Upper lobe of left lung (tissue), 6 donors: ENCODE results near the gene C6. TPM values are rescaled to one million over a fixed set of nuclear protein-coding genes. Genes with fewer than 3 reads are reported as not detected.

ENCODE experiments used
- ATAC-seq, 2 donors: fragments of 200-7000 bp; cut with Tn5 transposase; one replicate each; pipeline ENCODE4 v1.9.1; 2022; ENCODE audit warnings: mild to moderate bottlenecking in 2 of 2, moderate library complexity in 2 of 2; ENCODE audit not compliant: low FRiP score in 2 of 2
- DNase-seq, 2 donors: peaks; one replicate each; pipeline ENCODE4 v3.0.0-alpha.2; 2019 to 2020
- H3K27ac ChIP-seq, 4 donors: fragments of 200-600 bp; sonication (generic); one replicate each; pipeline ENCODE4 v1.5.1; 2016 to 2019
- H3K27me3 ChIP-seq, 4 donors: fragments of 200-600 bp; sonication (generic); one replicate each; pipeline ENCODE4 v1.5.1; 2017 to 2019
- H3K36me3 ChIP-seq, 4 donors: fragments of 200-600 bp; sonication (generic); one replicate each; pipeline ENCODE4 v1.5.1; 2016 to 2019
- H3K4me1 ChIP-seq, 4 donors: fragments of 200-600 bp; sonication (generic); one replicate each; pipeline ENCODE4 v1.5.1; 2018 to 2019
- H3K4me3 ChIP-seq, 4 donors: fragments of 200-600 bp; sonication (generic); one replicate each; pipeline ENCODE4 v1.5.1; 2017 to 2019; ENCODE audit warnings: mild to moderate bottlenecking in 2 of 4, moderate library complexity in 1 of 4
- H3K9me3 ChIP-seq, 4 donors: fragments of 200-600 bp; sonication (generic); one replicate each; pipeline ENCODE4 v1.5.1; 2018 to 2019
- EP300 ChIP-seq, 4 donors: sonication (generic); formaldehyde crosslinking; IDR thresholded peaks; one replicate each; pipeline ENCODE4 v1.5.1; 2017; ENCODE audit warnings: antibody characterized with exemption in 4 of 4, control low read depth in 2 of 4
- POLR2A ChIP-seq, 4 donors: fragments of 450-650 bp; IDR thresholded peaks; one replicate each; pipeline ENCODE4 v1.5.1; 2016 to 2017; ENCODE audit warnings: antibody characterized with exemption in 4 of 4, mild to moderate bottlenecking in 2 of 4
- POLR2AphosphoS5 ChIP-seq, 2 donors: sonication (generic); formaldehyde crosslinking; IDR thresholded peaks; one replicate each; pipeline ENCODE4 v1.5.1; 2017; ENCODE audit warnings: antibody characterized with exemption in 2 of 2
- WGBS, 2 donors: methylation state at CpG; one replicate each; pipeline ENCODE4 v1.1.5; 2017 to 2018; 5-methylcytosine and 5-hydroxymethylcytosine counted together
- total RNA-seq, 6 donors: library from RNA; depleted of rRNA in 4 of 6; stranded (reverse); fragments of >200 nt in 4 of 6; gene quantifications; one replicate each; pipeline versions ENCODE4 v1.1.0 to v1.2.1, GENCODE V29; 2016 to 2021
- TF ChIP-seq, protein P1 (sequence below), 6 experiments: fragments of 450-650 bp in 4 of 6; fragments of 200-600 bp in 2 of 6; sonication (generic) in 2 of 6; IDR thresholded peaks; one replicate each; pipeline ENCODE4 v1.5.1; 2016 to 2019; ENCODE audit warnings: antibody characterized with exemption in 6 of 6
- donor health status: DM: no; HTN: no; CAD: no; lungs with moderate emphysema.
- donor health status: DM: no; HTN: yes; CAD: no; lungs with severe emphysema.

The C6 gene
- total RNA-seq, 6 donors from 2014 or later = 0.89 to 35.6 (median 11.1) TPM

DNA sequence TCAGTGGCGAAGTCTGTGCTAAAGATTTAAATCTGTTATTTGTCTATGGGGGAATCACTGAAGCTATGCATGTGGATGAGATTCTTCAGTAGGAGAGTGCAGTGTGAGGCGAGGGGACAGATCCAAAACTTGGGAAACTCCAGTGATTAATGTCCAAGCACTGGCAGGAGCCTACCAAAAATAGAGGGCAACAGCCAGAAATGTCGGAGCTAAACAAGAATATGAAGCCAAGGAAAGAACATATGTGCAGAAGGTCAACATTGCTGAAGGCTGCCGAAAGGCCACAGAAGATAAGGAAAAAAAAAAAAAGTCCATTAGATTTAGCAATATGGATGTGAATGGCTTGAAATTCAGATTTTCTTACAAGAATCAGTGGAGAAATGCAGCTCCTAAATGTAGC lies 61.8 kb downstream of the C6 start:
- DNase-seq (no peak), ATAC-seq (no peak)
- H3K27me3 ChIP-seq = no peaks in the 10 kb centered on the region
- no peaks in the 10 kb centered on the region for H3K9me3 ChIP-seq
- TF ChIP-seq, protein P1, sequence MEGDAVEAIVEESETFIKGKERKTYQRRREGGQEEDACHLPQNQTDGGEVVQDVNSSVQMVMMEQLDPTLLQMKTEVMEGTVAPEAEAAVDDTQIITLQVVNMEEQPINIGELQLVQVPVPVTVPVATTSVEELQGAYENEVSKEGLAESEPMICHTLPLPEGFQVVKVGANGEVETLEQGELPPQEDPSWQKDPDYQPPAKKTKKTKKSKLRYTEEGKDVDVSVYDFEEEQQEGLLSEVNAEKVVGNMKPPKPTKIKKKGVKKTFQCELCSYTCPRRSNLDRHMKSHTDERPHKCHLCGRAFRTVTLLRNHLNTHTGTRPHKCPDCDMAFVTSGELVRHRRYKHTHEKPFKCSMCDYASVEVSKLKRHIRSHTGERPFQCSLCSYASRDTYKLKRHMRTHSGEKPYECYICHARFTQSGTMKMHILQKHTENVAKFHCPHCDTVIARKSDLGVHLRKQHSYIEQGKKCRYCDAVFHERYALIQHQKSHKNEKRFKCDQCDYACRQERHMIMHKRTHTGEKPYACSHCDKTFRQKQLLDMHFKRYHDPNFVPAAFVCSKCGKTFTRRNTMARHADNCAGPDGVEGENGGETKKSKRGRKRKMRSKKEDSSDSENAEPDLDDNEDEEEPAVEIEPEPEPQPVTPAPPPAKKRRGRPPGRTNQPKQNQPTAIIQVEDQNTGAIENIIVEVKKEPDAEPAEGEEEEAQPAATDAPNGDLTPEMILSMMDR (IDR thresholded peaks at IDR 0.05) = no peak
- TF ChIP-seq POLR2A (IDR thresholded peaks at IDR 0.05) (no peak), POLR2AphosphoS5 (IDR thresholded peaks at IDR 0.05) (no peak), EP300 (IDR thresholded peaks at IDR 0.05) (no peak)
- H3K36me3 ChIP-seq = no peaks in the 10 kb centered on the region
- H3K27ac ChIP-seq = no peak overlapping the region
- H3K4me1 ChIP-seq = peaks cover 0 to 4% (median 0%) of the 10 kb centered on the region in 4 donors
- H3K4me3 ChIP-seq = no peak overlapping the region
- WGBS, 2 donors = 69 to 74% methylated on average over 4 of the region's 4 CpGs

DNA sequence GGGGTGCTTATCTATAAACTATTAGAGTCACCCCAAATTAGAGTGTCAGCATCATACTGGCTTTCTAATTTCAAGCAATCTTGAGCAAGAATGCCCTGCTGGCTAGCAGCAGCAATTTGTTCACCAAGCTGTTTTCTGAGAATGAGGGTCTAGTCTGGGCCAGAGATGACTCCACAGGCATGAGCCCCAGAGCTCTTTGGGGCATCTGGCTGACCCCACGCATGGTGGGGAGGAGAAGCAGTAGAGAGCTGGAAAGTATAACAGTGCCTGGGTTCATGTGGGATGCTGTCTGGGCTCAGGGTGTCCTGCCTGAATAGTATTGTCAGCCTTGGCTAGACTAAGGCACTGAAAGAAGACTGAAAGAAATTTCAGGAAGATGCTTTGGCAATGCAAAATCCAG lies 64.9 kb downstream of the C6 start:
- H3K4me1 ChIP-seq = no peaks in the 10 kb centered on the region
- H3K36me3 ChIP-seq = no peaks in the 10 kb centered on the region
- no peak for ATAC-seq
- H3K4me3 ChIP-seq = no peak overlapping the region
- no peak for TF ChIP-seq POLR2A (IDR thresholded peaks at IDR 0.05)
- TF ChIP-seq, protein P1 (IDR thresholded peaks at IDR 0.05) = no peak
- TF ChIP-seq EP300 (IDR thresholded peaks at IDR 0.05) = no peak
- TF ChIP-seq POLR2AphosphoS5 (IDR thresholded peaks at IDR 0.05) = no peak
- no peaks in the 10 kb centered on the region for H3K9me3 ChIP-seq
- no peaks in the 10 kb centered on the region for H3K27me3 ChIP-seq
- WGBS, 2 donors = 86 to 100% methylated on average over 1 of the region's 1 CpG
- no peak overlapping the region for H3K27ac ChIP-seq
- DNase-seq = no peak

GRCh38 chr5:41145306-41145705 lies 68.0 kb downstream of the C6 start:
- Histone ChIP-seq H3K4me3 (no peak overlapping the region), H3K27me3 (no peaks in the 10 kb centered on the region), H3K9me3 (no peaks in the 10 kb centered on the region), H3K36me3 (no peaks in the 10 kb centered on the region), H3K27ac (no peak overlapping the region), H3K4me1 (no peaks in the 10 kb centered on the region)
- ATAC-seq (no peak), DNase-seq (no peak)
- 85 to 87% methylated on average over 5 of the region's 5 CpGs for WGBS, 2 donors
- TF ChIP-seq EP300 (IDR thresholded peaks at IDR 0.05) (no peak), POLR2AphosphoS5 (IDR thresholded peaks at IDR 0.05) (no peak), POLR2A (IDR thresholded peaks at IDR 0.05) (no peak)
- TF ChIP-seq, protein P1 (IDR thresholded peaks at IDR 0.05) = no peak

DNA sequence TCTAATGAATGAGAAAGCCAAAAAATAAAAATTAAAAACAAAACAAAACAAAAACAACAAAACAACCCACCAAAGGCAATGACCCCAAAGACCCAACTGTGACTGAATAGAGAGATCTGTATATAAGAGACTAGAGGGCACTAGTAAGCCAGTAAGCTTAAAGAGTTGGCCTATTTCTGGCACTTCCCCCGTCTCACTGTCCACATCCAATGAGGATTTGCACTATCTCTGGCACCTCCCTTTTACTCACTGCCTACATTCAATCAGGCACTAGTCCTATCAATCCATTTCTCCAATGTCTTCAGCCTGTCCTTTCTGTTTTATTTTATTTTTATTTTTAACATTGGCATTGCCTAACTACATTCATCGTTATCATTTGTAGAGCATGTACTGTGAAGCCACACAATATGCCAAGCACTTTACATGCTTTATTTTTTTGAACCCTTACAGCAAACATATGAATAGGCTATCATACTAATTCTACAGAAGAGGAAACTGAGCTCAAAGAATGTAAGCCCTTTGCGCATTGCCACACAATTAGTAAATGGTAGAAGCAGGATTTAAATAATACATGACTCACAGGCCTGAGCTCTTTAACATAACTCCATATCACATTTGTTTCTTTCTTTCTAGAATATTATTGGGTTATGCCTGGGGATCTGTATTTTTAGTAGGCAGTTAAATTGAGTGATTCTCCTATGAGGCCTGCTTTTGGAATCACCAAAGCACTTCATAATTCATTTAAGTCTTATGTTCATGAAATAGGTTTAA lies 70.0 kb downstream of the C6 start:
- WGBS, 2 donors = 75 to 77% methylated on average over 3 of the region's 3 CpGs
- no peak for ATAC-seq

More for the DNA sequence above, 70.0 kb downstream of the C6 start:
- no peak overlapping the region for H3K27ac ChIP-seq
- no peak for DNase-seq
- no peak overlapping the region for H3K4me3 ChIP-seq
- TF ChIP-seq EP300 (IDR thresholded peaks at IDR 0.05) = no peak
- no peak for TF ChIP-seq POLR2AphosphoS5 (IDR thresholded peaks at IDR 0.05)
- TF ChIP-seq POLR2A (IDR thresholded peaks at IDR 0.05) = no peak
- TF ChIP-seq, protein P1 (IDR thresholded peaks at IDR 0.05) = no peak
- no peaks in the 10 kb centered on the region for H3K36me3 ChIP-seq
- H3K27me3 ChIP-seq = no peaks in the 10 kb centered on the region
- no peaks in the 10 kb centered on the region for H3K9me3 ChIP-seq
- no peaks in the 10 kb centered on the region for H3K4me1 ChIP-seq
